GM19025 (cell line): ENCODE data around the gene ACP4.

Experiments used
- ATAC-seq: cut with Tn5 transposase; IDR thresholded peaks from one replicate; pipeline ENCODE4 v1.9.1; 2021; ENCODE audit warnings: mild to moderate bottlenecking, low read depth, moderate library complexity; ENCODE audit not compliant: unreplicated experiment

The ACP4 gene

GRCh38 chr19:50838239-50838638 is 48.0 kb downstream of the ACP4 start:
- no peak for ATAC-seq

- no peak for ATAC-seq
Observed at GRCh38 chr19:50839712-50840655, 49.8 kb downstream of the ACP4 start.

- no peak for ATAC-seq
Observed at GRCh38 chr19:50842130-50842529, 51.9 kb downstream of the ACP4 start.

- no peak for ATAC-seq
Observed at GRCh38 chr19:50843205-50843604, 53.0 kb downstream of the ACP4 start.

- no peak for ATAC-seq
Observed at GRCh38 chr19:50843701-50844221, 53.5 kb downstream of the ACP4 start.

GRCh38 chr19:50844296-50844935 is 54.2 kb downstream of the ACP4 start:
- ATAC-seq: no peak
